ENCODE results near the gene TMTC2. TPM values are rescaled to one million over a fixed set of nuclear protein-coding genes. Genes with fewer than 3 reads are reported as not detected.

Gene TMTC2
- total RNA-seq, 2 donors from 2014 or later: 2.9 to 3.2 TPM

GRCh38 chr12:83121897-83122622 is 435.4 kb downstream of the TMTC2 start:
- H3K4me1 ChIP-seq: no peaks in the 10 kb centered on the region
- no peaks in the 10 kb centered on the region for H3K27me3 ChIP-seq
- peak overlapping the region in 1 of 2 donors; percentile 13 for H3K4me3 ChIP-seq
- no peaks in the 10 kb centered on the region for H3K9me3 ChIP-seq
- DNase-seq (ENCODE audit: low spot score): no peak
- no peaks in the 10 kb centered on the region for H3K36me3 ChIP-seq
- no peak overlapping the region for H3K27ac ChIP-seq
- no peak for TF ChIP-seq CTCF (IDR thresholded peaks at IDR 0.05)

- H3K27ac ChIP-seq: no peak overlapping the region
- no peak for DNase-seq (ENCODE audit: low spot score)
- TF ChIP-seq CTCF (IDR thresholded peaks at IDR 0.05): no peak
- H3K27me3 ChIP-seq: no peaks in the 10 kb centered on the region
- H3K4me1 ChIP-seq: no peaks in the 10 kb centered on the region
- no peaks in the 10 kb centered on the region for H3K9me3 ChIP-seq
- H3K4me3 ChIP-seq: peak overlapping the region in 1 of 2 donors; percentile 13
- no peaks in the 10 kb centered on the region for H3K36me3 ChIP-seq
Observed at GRCh38 chr12:83122623-83122934, 435.9 kb downstream of the TMTC2 start.

- Histone ChIP-seq H3K4me3 (no peak overlapping the region), H3K36me3 (no peaks in the 10 kb centered on the region), H3K27ac (no peak overlapping the region), H3K27me3 (no peaks in the 10 kb centered on the region), H3K4me1 (no peaks in the 10 kb centered on the region), H3K9me3 (no peaks in the 10 kb centered on the region)
- TF ChIP-seq CTCF (IDR thresholded peaks at IDR 0.05): no peak
- DNase-seq (ENCODE audit: low spot score): no peak
Observed at GRCh38 chr12:83123039-83123438, 436.3 kb downstream of the TMTC2 start.

GRCh38 chr12:83128540-83128939 is 441.8 kb downstream of the TMTC2 start:
- Histone ChIP-seq H3K4me1 (no peaks in the 10 kb centered on the region), H3K9me3 (no peaks in the 10 kb centered on the region), H3K27ac (no peak overlapping the region), H3K4me3 (no peak overlapping the region), H3K27me3 (no peaks in the 10 kb centered on the region), H3K36me3 (peaks cover 3% of the 10 kb centered on the region)
- TF ChIP-seq CTCF (IDR thresholded peaks at IDR 0.05): no peak
- DNase-seq (ENCODE audit: low spot score): no peak

- H3K4me1 ChIP-seq: no peaks in the 10 kb centered on the region
- peaks cover 3% of the 10 kb centered on the region for H3K36me3 ChIP-seq
- DNase-seq (ENCODE audit: low spot score): no peak
- no peak overlapping the region for H3K4me3 ChIP-seq
- TF ChIP-seq CTCF (IDR thresholded peaks at IDR 0.05): no peak
- H3K27me3 ChIP-seq: no peaks in the 10 kb centered on the region
- H3K27ac ChIP-seq: no peak overlapping the region
- H3K9me3 ChIP-seq: no peaks in the 10 kb centered on the region
Observed at GRCh38 chr12:83130178-83130577, 443.5 kb downstream of the TMTC2 start.

GRCh38 chr12:83132360-83132759 is 445.7 kb downstream of the TMTC2 start:
- no peak for TF ChIP-seq CTCF (IDR thresholded peaks at IDR 0.05)
- Histone ChIP-seq H3K4me3 (no peak overlapping the region), H3K36me3 (peaks cover 3% of the 10 kb centered on the region), H3K27ac (no peak overlapping the region), H3K27me3 (no peaks in the 10 kb centered on the region), H3K9me3 (no peaks in the 10 kb centered on the region), H3K4me1 (no peaks in the 10 kb centered on the region)
- no peak for DNase-seq (ENCODE audit: low spot score)
